GM19238 (cell line): ENCODE data around the gene BMX.

ENCODE experiments used
- DNase-seq: peaks from one replicate; pipeline ENCODE4 v3.0.0; 2011; ENCODE audit warnings: low spot score; ENCODE audit not compliant: insufficient read length

The BMX gene

GRCh38 chrX:15507005-15507404 lies 6.4 kb downstream of the BMX start:
- DNase-seq = no peak

DNA sequence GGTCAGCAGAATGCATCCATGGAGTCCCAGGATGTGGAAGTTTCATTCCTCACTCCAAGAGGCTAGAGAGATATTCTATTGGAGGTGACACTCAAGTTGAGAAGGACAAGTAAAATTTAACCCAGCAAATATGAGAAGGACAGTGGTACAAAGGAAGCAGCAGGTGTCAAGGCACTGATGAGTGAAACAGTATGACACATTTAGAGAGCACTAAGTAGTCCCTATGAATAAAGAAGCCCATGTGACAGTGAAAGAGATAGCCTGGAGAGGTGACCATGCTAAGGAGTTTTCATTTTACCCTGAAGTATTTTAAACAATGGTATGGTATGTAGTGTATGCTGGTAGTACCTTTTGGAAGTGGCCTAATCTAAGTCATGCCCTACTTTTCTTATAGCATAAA lies 9.2 kb downstream of the BMX start:
- DNase-seq = no peak

GRCh38 chrX:15511563-15511962 lies 11.0 kb downstream of the BMX start:
- DNase-seq = no peak

DNA sequence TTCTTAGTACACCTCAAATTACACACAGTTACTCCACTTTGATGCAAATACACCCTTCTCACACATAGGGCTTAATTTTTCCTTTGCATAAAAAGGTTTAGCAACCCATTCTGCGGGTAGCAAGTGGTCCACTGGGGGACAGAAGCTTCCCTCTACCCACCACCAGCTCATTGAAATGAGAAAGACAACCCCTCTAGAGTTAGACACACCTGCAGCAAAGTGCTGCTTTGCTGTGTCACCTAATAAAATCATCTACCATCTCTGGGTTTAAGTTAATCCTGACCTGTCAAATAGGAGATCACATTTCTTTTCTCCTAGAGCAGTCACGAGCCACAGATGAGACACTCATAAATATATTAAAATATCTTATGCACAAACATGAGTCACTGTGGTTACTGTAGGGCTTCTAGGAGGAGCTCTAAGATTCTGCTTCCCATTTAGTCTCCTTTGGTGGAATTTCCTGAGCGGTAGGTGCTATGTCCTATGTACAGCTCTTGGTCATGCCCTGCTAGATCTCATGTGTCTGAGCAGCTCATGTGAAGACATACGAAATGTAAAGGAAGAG lies 11.9 kb downstream of the BMX start:
- DNase-seq = no peak

GRCh38 chrX:15514279-15514678 lies 13.7 kb downstream of the BMX start:
- no peak for DNase-seq

- no peak for DNase-seq
Observed at GRCh38 chrX:15515931-15516330, 15.3 kb downstream of the BMX start.

DNA sequence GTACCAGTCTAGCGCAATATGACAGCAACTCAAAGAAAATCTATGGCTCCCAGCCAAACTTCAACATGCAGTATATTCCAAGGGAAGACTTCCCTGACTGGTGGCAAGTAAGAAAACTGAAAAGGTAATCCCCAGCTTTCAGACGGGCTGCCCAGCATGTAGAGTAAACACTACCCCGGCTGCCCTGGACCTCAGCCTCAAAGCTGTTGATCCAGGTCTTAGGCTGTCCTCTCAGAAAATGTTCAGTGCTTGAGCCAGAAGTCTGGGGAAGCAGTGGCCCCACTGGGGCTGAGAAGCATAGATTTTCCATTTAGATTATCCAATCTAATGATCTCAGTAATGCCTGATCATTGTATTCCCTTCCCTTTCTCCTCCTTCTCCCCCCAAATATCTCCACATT lies 21.9 kb downstream of the BMX start:
- no peak for DNase-seq

DNA sequence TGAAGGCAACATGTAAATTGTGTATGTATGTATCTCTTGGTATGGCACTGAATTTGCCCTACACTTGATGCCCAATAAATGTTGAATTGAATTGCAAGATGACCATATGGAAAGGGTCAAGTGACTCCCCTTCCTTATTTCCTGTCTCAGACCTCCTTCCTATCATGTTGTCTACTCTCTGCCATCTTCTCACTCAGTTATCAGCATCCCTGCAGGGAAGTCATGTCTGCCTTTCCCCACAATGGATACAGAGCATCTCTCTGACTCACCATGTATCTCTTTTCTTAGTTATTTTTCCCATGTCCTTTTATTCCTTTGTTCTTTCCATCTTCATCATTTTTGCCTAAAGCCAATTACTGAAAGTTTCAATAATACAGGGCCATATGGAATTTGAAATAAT lies 22.5 kb downstream of the BMX start:
- DNase-seq = no peak

DNA sequence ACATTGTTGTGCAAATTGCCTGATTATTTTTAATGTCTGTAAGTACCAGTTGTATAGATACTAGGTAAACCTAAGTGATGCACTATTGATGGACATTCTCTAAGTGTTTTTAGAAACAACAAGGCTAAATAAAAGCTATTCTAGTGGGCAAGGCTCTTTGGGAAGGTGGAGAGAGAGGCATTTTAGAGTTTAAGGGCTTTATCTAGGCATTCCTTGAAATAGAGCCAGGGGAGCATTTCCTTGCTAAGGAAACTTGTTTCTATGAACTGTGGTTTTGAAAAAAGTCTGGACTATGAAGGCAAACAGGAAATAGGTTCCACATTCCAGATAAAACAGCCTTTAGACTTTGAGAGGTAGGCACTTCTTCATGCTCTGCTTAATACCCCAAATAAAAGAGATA lies 23.8 kb downstream of the BMX start:
- no peak for DNase-seq

DNA sequence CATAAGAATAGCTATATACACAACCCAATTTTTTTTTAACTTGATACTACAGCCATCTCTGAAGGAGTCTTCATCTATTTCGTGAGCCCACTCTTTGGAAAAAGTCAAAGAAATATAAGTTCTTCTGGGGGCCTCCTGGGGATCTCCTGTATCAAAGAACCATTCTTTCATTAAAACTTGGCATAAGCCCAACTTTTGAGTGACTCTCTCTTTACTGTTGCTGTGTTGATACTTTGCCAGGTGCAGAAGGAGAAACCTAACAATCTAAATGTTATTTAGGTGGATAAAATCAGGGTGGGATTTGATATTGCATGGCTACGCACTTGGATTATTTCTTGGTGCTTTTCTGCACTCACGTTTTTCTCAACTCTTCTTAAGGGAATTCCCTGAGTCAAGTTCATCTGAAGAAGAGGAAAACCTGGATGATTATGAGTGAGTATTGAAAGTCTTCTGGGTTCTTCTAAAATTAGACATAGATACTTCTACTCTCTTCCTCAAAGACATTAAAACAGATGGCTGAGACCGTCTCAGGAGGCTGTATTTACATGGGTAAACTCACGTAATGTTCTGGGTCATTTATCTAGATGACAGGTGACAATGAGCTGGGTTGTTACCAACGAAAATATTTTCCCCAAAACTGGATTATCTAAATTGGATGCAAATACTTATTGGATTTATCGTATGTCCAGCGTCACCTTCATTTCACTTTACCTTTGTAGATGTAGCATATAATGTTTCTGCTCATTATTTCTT lies 25.2 kb downstream of the BMX start:
- no peak for DNase-seq

- DNase-seq = no peak
Observed at GRCh38 chrX:15529165-15529564, 28.6 kb downstream of the BMX start.

- DNase-seq = no peak
Observed at GRCh38 chrX:15530318-15530717, 29.7 kb downstream of the BMX start.

DNA sequence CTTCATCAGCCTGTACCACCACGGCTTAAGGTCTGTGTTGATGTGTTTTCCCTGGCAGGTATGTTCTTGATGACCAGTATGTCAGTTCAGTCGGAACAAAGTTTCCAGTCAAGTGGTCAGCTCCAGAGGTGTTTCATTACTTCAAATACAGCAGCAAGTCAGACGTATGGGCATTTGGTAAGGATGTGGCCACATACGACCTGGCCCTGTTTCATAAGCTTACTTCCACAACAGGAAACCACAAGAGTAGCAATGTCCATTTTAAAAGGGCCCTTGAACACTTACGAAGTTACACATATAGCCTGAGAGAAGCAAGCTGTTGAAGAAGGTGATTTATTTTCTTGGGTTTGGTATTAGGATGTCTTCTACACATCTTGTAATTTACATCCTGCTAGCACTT lies 46.1 kb downstream of the BMX start:
- DNase-seq = no peak

DNA sequence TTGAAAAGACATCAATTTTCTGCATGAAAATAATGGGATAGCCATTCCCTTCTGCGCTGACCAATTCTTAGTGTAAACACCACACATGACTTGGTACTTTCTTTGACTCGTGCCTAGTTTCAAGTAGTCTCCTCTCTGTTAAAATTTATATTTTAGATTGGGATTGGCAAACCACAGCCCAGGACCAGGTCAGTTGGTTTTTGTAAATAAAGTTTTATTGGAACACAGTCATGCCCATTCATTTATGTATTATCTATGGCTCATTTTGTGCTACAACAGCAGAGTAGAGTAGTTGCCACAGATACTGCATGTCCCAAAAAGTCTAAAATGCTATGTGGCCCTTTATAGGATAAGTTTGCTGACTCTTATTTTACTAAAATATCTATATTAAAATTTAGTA lies 46.7 kb downstream of the BMX start:
- no peak for DNase-seq

GRCh38 chrX:15549189-15550012 lies 48.8 kb downstream of the BMX start:
- DNase-seq = no peak

GRCh38 chrX:15559227-15559626 lies 58.6 kb downstream of the BMX start:
- DNase-seq = no peak

DNA sequence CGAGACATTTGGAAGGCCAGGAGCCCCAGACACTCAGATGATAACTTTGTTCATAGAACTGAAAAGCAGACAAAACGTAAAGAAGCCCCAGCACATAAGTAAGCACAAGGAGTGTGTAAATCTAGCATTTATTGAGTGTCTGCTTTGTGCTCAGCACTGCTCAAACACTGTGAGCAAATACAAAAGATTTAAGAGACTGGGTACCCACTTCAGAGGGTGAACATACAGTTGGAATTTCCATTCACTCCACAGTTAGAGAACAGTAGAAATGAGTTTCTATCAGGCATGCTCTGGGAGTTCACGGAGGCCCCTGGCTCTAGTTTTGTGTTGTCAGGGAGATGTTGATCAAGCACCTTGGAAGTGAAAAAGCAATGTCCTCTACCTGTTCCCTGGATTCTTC lies 60.3 kb downstream of the BMX start:
- no peak for DNase-seq

DNA sequence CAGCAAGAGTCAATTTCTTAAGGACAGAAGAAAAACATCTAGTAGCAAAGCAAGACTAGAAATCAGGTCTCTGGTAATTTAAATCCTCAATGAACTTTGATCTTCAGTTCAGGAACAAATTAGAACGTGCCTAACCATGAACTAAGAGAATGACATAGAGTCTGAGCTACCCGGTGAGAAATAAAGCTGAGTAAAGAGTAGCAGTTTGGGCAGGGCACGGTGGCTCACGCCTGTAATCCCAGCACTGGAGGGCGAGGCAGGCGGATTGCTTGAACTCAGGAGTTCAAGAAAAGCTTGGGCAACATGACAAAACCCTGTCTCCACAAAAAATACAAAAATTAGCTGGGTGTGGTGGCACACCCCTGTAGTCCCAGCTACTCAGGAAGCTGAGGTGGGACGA lies 62.4 kb downstream of the BMX start:
- DNase-seq = no peak

DNA sequence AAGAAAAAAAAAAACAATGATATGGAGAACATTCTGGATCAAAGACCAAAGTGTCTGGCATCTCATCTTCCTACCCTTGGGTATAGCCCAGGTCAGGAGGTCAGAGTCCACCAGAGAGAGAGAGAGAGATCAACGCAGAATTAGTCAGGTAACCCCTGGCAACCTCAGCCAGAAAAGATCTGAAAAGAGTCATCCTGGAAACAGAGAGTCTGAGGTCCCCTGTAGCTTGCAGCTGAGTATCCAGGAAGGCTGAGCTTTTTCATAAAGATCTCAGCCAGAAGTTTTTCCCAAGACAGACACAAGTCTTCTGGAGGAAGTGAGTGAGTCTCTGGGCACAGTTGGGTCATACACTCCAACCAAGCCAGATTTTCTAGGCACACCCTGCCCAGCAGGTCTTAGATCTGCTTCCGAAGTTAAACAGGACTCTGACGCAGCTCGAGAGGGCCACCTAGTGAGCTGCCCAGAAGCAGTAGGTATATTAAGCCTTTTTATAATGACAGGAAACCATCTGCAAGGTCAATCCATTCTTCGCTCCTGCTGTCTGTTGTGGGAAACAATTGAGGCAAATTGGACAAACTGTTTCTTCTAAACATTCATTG lies 64.5 kb downstream of the BMX start:
- peak; percentile 4 for DNase-seq

- no peak for DNase-seq
Observed at GRCh38 chrX:15566244-15566643, 65.6 kb downstream of the BMX start.

DNA sequence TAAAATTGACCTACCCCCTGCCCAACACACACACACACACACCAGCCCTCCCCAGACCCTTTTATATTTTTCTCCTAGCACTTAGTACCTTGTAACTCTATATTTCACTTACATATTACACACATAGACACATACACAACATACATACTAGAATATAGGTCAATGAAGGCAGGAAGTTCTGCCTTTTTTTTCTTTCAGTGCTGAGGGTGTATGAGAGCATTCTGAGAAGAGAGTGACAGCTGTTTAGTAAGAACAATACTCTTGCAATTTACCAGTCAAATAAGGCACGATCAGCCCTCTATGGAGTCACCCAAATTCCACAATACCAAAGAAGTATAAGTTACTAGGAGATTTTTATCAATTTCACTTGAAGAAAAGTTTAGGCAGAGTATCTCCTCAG lies 66.7 kb downstream of the BMX start:
- DNase-seq = no peak
